ENCODE results near the gene PTTG1IP. TPM values are rescaled to one million over a fixed set of nuclear protein-coding genes. Genes with fewer than 3 reads are reported as not detected.

Gene PTTG1IP
- total and polyA plus RNA-seq, 2 donors (not counting 1 experiment from before 2014, with no cell fraction given) = 30.7 to 58.6 TPM

DNA sequence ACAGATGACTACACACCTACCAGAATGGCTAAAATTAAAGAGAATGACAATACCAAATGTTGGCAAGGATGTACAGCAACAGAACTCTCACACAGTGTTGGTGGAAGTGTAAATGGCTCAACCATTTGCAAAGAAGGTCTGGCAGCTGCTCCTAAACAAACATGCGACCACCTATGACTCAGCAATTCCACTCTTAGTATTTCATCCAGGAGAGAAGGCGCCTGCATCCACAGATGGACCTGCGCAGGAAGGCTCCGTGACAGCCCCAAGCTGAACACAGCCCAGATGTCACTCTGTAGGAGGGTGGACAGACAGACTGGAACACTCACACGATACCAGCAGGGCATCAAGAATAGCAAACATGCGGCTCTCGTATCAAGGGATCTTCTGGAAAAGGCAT, 6.7 kb downstream of the PTTG1IP start:
- Histone ChIP-seq H3K9me3 (ENCODE audit: control extremely low read depth in 1 of 3, control insufficient read depth in 2 of 3, insufficient read depth in 1 of 3, low read length in 2 of 3) (no peaks in the 10 kb centered on the region), H3K27me3 (replicated peaks in 1 of 4; ENCODE audit: control extremely low read depth in 1 of 4, control insufficient read depth in 3 of 4, insufficient read depth in 4 of 4, low read length in 3 of 4) (no peaks in the 10 kb centered on the region), H3K4me3 (ENCODE audit: control extremely low read depth in 1 of 5, extremely low read depth in 1 of 5, insufficient read depth in 1 of 5, low read depth in 2 of 5, low read length in 4 of 5) (no peak overlapping the region), H4K20me1 (ENCODE audit: control insufficient read depth, insufficient read depth, low read length, poor library complexity, severe bottlenecking) (peaks cover 95% of the 10 kb centered on the region), H3K9ac (ENCODE audit: low read length) (no peak overlapping the region), H3K4me2 (replicated peaks; ENCODE audit: low read depth, low read length, poor library complexity, severe bottlenecking) (no peak overlapping the region), H3K4me1 (ENCODE audit: control insufficient read depth in 2 of 2, insufficient read depth in 2 of 2, low read length in 2 of 2) (peaks cover 52 to 57% of the 10 kb centered on the region in 2 donors), H2AFZ (ENCODE audit: insufficient read depth, low read depth, low read length, poor library complexity, severe bottlenecking) (no peak overlapping the region), H3K79me2 (ENCODE audit: control insufficient read depth, insufficient read depth, low read length) (peaks cover 99% of the 10 kb centered on the region), H3K27ac (ENCODE audit: low read length in 2 of 2) (no peak overlapping the region), H3K36me3 (replicated peaks in 1 of 2; ENCODE audit: control extremely low read depth in 1 of 2, control insufficient read depth in 1 of 2, extremely low read depth in 1 of 2, insufficient read depth in 2 of 2, low read length in 1 of 2) (peaks cover 0 to 31% of the 10 kb centered on the region in 2 experiments)
- no peak for DNase-seq
- CTCF ChIA-PET = interaction anchor here (0.6 to 0.7 kb wide), 3 partner anchors 74 to 783 kb away, joined by 3 to 5 read pairs (median 4); no protein-coding TSS in a partner anchor
- no peak for ATAC-seq (ENCODE audit: low read depth)
- POLR2A ChIA-PET = interaction anchor here (0.7 kb wide), 2 partner anchors 100 to 239 kb away, joined by 3 to 4 read pairs; no protein-coding TSS in a partner anchor
- Mint-ChIP-seq H3K4me1 (peaks cover 65% of the 10 kb centered on the region), H3K4me3 (peak overlapping the region; percentile 82), H3K27me3 (no peaks in the 10 kb centered on the region), H3K9me3 (ENCODE audit: insufficient read depth) (no peaks in the 10 kb centered on the region), H3K27ac (peak overlapping the region; percentile 7)
- TF ChIP-seq, protein P1, sequence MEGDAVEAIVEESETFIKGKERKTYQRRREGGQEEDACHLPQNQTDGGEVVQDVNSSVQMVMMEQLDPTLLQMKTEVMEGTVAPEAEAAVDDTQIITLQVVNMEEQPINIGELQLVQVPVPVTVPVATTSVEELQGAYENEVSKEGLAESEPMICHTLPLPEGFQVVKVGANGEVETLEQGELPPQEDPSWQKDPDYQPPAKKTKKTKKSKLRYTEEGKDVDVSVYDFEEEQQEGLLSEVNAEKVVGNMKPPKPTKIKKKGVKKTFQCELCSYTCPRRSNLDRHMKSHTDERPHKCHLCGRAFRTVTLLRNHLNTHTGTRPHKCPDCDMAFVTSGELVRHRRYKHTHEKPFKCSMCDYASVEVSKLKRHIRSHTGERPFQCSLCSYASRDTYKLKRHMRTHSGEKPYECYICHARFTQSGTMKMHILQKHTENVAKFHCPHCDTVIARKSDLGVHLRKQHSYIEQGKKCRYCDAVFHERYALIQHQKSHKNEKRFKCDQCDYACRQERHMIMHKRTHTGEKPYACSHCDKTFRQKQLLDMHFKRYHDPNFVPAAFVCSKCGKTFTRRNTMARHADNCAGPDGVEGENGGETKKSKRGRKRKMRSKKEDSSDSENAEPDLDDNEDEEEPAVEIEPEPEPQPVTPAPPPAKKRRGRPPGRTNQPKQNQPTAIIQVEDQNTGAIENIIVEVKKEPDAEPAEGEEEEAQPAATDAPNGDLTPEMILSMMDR (IDR thresholded peaks at IDR 0.05) = no peak
- TF ChIP-seq EZH2 (IDR thresholded peaks at IDR 0.05; ENCODE audit: borderline replicate concordance, insufficient read depth, low read depth, low read length, poor library complexity, severe bottlenecking) = no peak
- intact Hi-C loops (cut with micrococcal nuclease) = no loop called here
- WGBS (ENCODE audit: insufficient coverage) = 93% methylated on average over 5 of the region's 7 CpGs

DNA sequence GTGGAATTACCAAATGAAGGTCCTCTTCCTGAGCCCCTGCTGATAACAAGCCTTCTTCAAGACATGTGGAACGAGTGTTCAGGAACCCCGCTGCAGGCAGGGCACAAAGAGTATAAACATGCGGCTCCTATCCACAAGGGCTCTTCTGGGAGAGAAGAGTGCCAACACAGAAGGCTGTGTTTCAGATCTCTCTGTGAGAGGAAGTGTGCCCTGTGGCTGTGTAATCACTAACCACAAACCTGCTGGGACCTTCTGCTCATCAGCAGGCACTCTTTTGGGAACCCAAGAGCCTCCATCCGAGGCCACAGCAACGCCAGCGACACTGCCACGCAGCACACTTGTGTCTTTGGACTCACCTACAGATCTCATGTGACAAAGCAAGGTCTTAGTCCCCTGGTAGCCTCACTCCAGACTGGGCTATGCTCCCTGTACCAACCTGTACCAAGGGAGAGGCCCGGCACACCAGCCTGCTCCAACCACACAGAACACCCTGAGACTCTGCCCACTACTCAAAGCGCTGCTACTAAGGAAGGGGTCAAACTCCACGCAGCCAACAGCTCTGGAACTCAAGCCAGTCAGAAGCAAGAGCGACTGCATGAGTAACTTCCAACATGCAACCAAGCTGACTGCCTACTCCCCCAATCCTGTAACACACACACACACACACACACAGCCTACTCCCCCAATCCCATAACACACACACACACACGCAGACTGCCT, 7.8 kb downstream of the PTTG1IP start:
- Histone ChIP-seq H2AFZ (ENCODE audit: insufficient read depth, low read depth, low read length, poor library complexity, severe bottlenecking) (no peak overlapping the region), H3K27ac (ENCODE audit: low read length in 2 of 2) (no peak overlapping the region), H3K27me3 (replicated peaks in 1 of 4; ENCODE audit: control extremely low read depth in 1 of 4, control insufficient read depth in 3 of 4, insufficient read depth in 4 of 4, low read length in 3 of 4) (no peaks in the 10 kb centered on the region), H3K9ac (ENCODE audit: low read length) (no peak overlapping the region), H3K79me2 (ENCODE audit: control insufficient read depth, insufficient read depth, low read length) (peaks cover 99% of the 10 kb centered on the region), H4K20me1 (ENCODE audit: control insufficient read depth, insufficient read depth, low read length, poor library complexity, severe bottlenecking) (peaks cover 95% of the 10 kb centered on the region), H3K4me1 (ENCODE audit: control insufficient read depth in 2 of 2, insufficient read depth in 2 of 2, low read length in 2 of 2) (peaks cover 41 to 46% of the 10 kb centered on the region in 2 donors), H3K4me3 (ENCODE audit: control extremely low read depth in 1 of 5, extremely low read depth in 1 of 5, insufficient read depth in 1 of 5, low read depth in 2 of 5, low read length in 4 of 5) (peak overlapping the region in 2 of 5 experiments; percentile 7 to 29), H3K9me3 (ENCODE audit: control extremely low read depth in 1 of 3, control insufficient read depth in 2 of 3, insufficient read depth in 1 of 3, low read length in 2 of 3) (no peaks in the 10 kb centered on the region), H3K4me2 (replicated peaks; ENCODE audit: low read depth, low read length, poor library complexity, severe bottlenecking) (peak overlapping the region; percentile 70), H3K36me3 (replicated peaks in 1 of 2; ENCODE audit: control extremely low read depth in 1 of 2, control insufficient read depth in 1 of 2, extremely low read depth in 1 of 2, insufficient read depth in 2 of 2, low read length in 1 of 2) (peaks cover 0 to 33% of the 10 kb centered on the region in 2 experiments)
- ChIA-PET POLR2A (interaction anchor here (1.3 kb wide), 1 partner anchor 8 kb away, joined by 3 read pairs; the partner anchor contains the start of gene PTTG1IP), CTCF (no interaction called here)
- Mint-ChIP-seq H3K27me3 (no peaks in the 10 kb centered on the region), H3K4me1 (peaks cover 61% of the 10 kb centered on the region), H3K9me3 (ENCODE audit: insufficient read depth) (no peaks in the 10 kb centered on the region), H3K27ac (peak overlapping the region; percentile 78), H3K4me3 (peak overlapping the region; percentile 82)
- DNase-seq = peak; percentile 82
- ATAC-seq (ENCODE audit: low read depth) = peak; percentile 96
- no peak for TF ChIP-seq EZH2 (IDR thresholded peaks at IDR 0.05; ENCODE audit: borderline replicate concordance, insufficient read depth, low read depth, low read length, poor library complexity, severe bottlenecking)
- TF ChIP-seq, protein P1 (IDR thresholded peaks at IDR 0.05) = no peak
- 23% methylated on average over 11 of the region's 12 CpGs for WGBS (ENCODE audit: insufficient coverage)
- intact Hi-C loops (cut with micrococcal nuclease) = loop anchor here (1.0 kb wide), 1 partner anchor 8 kb away; the partner anchor contains the start of gene PTTG1IP
